Esophagus (tissue), 2 donors: ENCODE measurements around the gene CEACAM16. TPM values are rescaled to one million over a fixed set of nuclear protein-coding genes. Genes with fewer than 3 reads are reported as not detected.
A peak's percentile ranks its signal among the peaks of the same experiment; 100 is the strongest.
"Not testable (repeated sequence)": the region's sequence is repeated elsewhere in the genome, so short reads cannot be mapped to it uniquely, and the experiment has no call there.

Experiments used
- H3K27ac ChIP-seq, 2 donors: one replicate each; pipeline ENCODE4 v1.5.1; 2013; ENCODE audit warnings: low read depth in 2 of 2, mild to moderate bottlenecking in 2 of 2, inconsistent platforms in 1 of 2, low read length in 1 of 2, moderate library complexity in 1 of 2
- H3K27me3 ChIP-seq, 2 donors: one replicate each; pipeline ENCODE4 v1.6.1; 2013; ENCODE audit warnings: low read length in 2 of 2, control low read depth in 1 of 2, mild to moderate bottlenecking in 1 of 2; ENCODE audit not compliant: insufficient read depth in 2 of 2, control insufficient read depth in 1 of 2
- H3K36me3 ChIP-seq, 2 donors: one replicate each; pipeline ENCODE4 v1.6.1; 2013; ENCODE audit warnings: low read length in 1 of 2; ENCODE audit not compliant: control insufficient read depth in 2 of 2, insufficient read depth in 2 of 2
- H3K4me1 ChIP-seq, 2 donors: one replicate each; pipeline ENCODE4 v1.6.1; 2013; ENCODE audit warnings: low read length in 1 of 2; ENCODE audit not compliant: control insufficient read depth in 2 of 2, insufficient read depth in 2 of 2
- H3K4me3 ChIP-seq, 2 donors: one replicate each; pipeline ENCODE4 v1.5.1; 2013; ENCODE audit warnings: low read length in 2 of 2, mild to moderate bottlenecking in 2 of 2, low read depth in 1 of 2, moderate library complexity in 1 of 2
- H3K9me3 ChIP-seq, 2 donors: one replicate each; pipeline ENCODE4 v1.6.1; 2013; ENCODE audit warnings: mild to moderate bottlenecking in 2 of 2, low read depth in 1 of 2, low read length in 1 of 2, moderate library complexity in 1 of 2; ENCODE audit not compliant: control insufficient read depth in 2 of 2, insufficient read depth in 1 of 2
- WGBS, 2 donors: extraction: QIAGEN DNeasy Blood & Tissue Kit; methylation state at CpG; one replicate each; pipeline ENCODE4 v1.1.7; 2013; 5-methylcytosine and 5-hydroxymethylcytosine counted together
- polyA plus RNA-seq, 2 donors: library from polyadenylated mRNA; stranded (reverse); fragments of 200-250 nt; gene quantifications; one replicate each; pipeline ENCODE4 v1.2.3, GENCODE V29; 2013
- donor health status: healthy with polysubstance abuse.
- donor health status: Bipolar disorder and iron deficiency.

CEACAM16 gene
- polyA plus RNA-seq, 2 donors: 0.16 TPM; not detected in 1

- Histone ChIP-seq H3K36me3 (no peaks in the 10 kb centered on the region), H3K4me1 (no peaks in the 10 kb centered on the region), H3K4me3 (no peak overlapping the region), H3K27me3 (no peaks in the 10 kb centered on the region), H3K27ac (no peak overlapping the region), H3K9me3 (peaks cover 0 to 2% of the 10 kb centered on the region in 2 donors)
- WGBS, 2 donors: 92% methylated on average over 6 of the region's 6 CpGs
These were observed 23.4 kb upstream of the CEACAM16 start for GRCh38 chr19:44675521-44675920.

GRCh38 chr19:44677019-44677811, 21.7 kb upstream of the CEACAM16 start:
- Histone ChIP-seq H3K36me3 (no peaks in the 10 kb centered on the region), H3K27ac (no peak overlapping the region), H3K4me3 (no peak overlapping the region), H3K27me3 (no peaks in the 10 kb centered on the region), H3K4me1 (no peaks in the 10 kb centered on the region), H3K9me3 (peaks cover 0 to 2% of the 10 kb centered on the region in 2 donors)
- WGBS, 2 donors: 60 to 68% methylated on average over 8 of the region's 8 CpGs

GRCh38 chr19:44680536-44680935, 18.4 kb upstream of the CEACAM16 start:
- no peak overlapping the region for H3K27ac ChIP-seq
- peaks cover 0 to 7% of the 10 kb centered on the region in 2 donors for H3K36me3 ChIP-seq
- peaks cover 0 to 2% of the 10 kb centered on the region in 2 donors for H3K9me3 ChIP-seq
- no peak overlapping the region for H3K4me3 ChIP-seq
- no peaks in the 10 kb centered on the region for H3K27me3 ChIP-seq
- H3K4me1 ChIP-seq: peaks cover 0 to 4% of the 10 kb centered on the region in 2 donors

DNA sequence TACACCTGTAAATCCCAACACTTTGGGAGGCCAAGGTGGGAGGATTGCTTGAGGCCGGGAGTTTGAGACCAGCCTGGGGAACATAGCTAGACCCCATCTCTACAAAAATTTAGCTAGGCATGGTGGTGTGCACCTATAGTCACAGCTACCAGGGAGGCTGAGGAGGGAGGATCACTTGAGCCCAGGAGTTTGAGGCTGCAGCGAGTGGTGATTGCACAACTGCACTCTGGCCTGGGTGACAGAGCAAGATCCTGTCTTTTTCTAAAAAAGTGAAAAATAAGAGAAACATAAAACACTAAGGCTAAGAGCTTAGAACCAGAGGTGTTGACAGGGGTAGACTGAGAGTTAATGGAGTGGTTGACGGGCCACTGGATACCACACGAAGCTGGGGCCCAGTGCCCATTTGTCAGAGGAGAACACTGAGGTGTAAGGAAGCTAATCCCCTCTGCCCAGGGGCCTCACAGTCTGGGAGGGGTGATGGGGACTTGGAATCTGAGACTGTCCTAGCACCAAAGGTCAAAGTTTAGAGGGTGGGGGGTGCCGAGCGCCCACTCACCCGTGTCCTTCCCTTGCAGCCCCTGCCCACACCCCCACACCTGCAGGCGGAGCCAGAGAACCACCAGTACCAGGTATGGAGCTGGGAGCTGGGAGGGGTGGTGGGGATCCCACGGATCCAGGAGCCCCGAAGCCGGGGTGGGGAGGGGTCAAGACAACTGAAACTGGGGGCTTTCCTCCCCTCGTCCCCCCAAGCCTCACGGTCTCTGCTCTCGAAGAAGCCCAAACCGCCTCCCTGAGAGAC, 16.8 kb upstream of the CEACAM16 start:
- Histone ChIP-seq H3K36me3 (peaks cover 0 to 7% of the 10 kb centered on the region in 2 donors), H3K9me3 (no peaks in the 10 kb centered on the region), H3K4me3 (no peak overlapping the region), H3K4me1 (peaks cover 0 to 4% of the 10 kb centered on the region in 2 donors), H3K27me3 (no peaks in the 10 kb centered on the region), H3K27ac (no peak overlapping the region)
- WGBS, 2 donors: 83 to 86% methylated on average over 15 of the region's 15 CpGs

DNA sequence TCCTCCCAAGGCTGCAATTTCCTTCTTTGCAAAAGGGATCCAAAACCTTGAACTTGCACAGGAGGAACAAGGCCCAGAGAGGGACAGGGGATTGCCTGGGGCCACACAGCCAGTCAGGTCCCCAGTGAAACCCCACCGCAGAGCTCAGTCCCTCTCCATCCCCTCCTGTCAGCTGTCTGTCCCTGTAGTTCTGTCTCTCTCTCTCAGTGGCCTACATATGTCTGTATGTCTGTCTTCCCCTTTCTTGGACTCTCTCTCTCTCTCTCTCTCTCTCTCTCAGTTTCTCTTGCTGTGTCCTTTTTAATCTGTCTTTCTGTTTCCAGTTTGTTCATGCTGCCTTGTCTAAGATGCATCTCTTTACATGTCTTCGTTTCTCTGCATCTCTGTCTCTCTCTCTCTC, 16.1 kb upstream of the CEACAM16 start:
- Histone ChIP-seq H3K27me3 (no peaks in the 10 kb centered on the region), H3K4me1 (peaks cover 0 to 4% of the 10 kb centered on the region in 2 donors), H3K27ac (no peak overlapping the region), H3K36me3 (peaks cover 0 to 7% of the 10 kb centered on the region in 2 donors), H3K9me3 (no peaks in the 10 kb centered on the region), H3K4me3 (no peak overlapping the region)
- WGBS, 2 donors: 87 to 94% methylated on average over 2 of the region's 2 CpGs

DNA sequence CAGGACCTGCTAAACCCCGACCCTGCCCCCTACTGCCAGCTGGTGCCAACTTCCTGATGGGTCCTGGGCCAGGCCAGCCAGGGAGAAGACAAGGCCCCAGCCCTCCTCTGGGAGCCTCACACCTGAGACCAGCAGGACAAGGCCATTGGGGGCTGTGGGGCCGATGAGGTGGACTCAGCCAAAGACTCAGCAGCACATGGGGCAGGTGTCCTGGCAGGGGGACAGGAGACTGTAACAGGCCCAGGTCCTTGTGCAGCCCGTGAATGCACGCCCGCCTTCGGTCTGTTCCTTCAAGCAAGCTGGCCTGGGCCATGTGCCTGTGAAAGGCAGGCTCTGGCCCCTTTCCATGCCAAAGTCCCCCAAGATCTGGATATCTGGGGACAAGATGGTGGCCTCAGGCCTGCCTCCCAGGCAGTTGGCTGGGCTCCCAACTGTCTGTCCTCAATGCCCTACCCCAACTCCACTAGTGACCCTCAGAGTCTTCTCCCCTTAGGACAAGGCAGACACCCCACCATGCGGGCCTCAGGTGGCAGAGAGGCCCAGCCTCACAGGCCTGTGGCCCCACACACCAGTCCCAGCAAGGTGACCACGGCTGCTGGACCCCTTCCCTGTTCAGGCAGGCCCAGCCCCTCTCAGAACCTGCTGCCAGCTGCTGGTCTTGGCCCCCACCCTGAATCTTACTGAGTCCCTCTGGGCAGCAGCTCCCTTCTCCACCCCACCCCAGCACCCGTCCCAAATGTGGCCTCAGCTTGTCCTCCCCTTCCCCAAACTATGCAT, 15.3 kb upstream of the CEACAM16 start:
- Histone ChIP-seq H3K4me3 (no peak overlapping the region), H3K27me3 (no peaks in the 10 kb centered on the region), H3K36me3 (peaks cover 0 to 7% of the 10 kb centered on the region in 2 donors), H3K4me1 (peaks cover 0 to 4% of the 10 kb centered on the region in 2 donors), H3K27ac (no peak overlapping the region), H3K9me3 (no peaks in the 10 kb centered on the region)
- WGBS, 2 donors: 74 to 77% methylated on average over 8 to 9 of the region's 9 CpGs

DNA sequence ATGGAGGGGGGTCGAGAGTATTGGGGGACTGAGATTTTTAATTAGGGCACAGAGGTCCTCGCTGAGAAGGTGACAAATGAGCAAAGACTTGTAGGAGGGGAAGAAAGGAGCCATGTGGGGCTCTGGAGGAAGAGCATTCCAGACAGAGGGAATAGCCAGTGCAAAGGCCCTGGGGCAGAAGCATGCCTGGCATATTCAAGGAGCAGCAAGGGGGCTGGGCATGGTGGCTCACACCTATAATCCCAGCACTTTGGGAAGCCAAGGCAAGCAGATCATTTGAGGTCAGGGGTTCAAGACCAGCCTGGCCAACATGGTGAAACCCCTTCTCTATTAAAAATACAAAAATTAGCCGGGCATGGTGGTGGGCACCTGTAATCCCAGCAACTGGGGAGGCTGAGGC, 14.6 kb upstream of the CEACAM16 start:
- peak overlapping the region in 1 of 2 donors; percentile 77 for H3K27ac ChIP-seq
- H3K9me3 ChIP-seq, H3K27me3 ChIP-seq, H3K4me3 ChIP-seq, H3K36me3 ChIP-seq, H3K4me1 ChIP-seq: not testable (repeated sequence)
- WGBS, 2 donors: 87 to 94% methylated on average over 3 of the region's 3 CpGs

GRCh38 chr19:44684892-44685863, 13.8 kb upstream of the CEACAM16 start:
- Histone ChIP-seq H3K9me3 (no peaks in the 10 kb centered on the region), H3K4me1 (peaks cover 0 to 8% of the 10 kb centered on the region in 2 donors), H3K27ac (peak overlapping the region; percentile 32 to 77), H3K27me3 (no peaks in the 10 kb centered on the region), H3K36me3 (peaks cover 0 to 7% of the 10 kb centered on the region in 2 donors), H3K4me3 (no peak overlapping the region)
- WGBS, 2 donors: 32 to 37% methylated on average over 25 of the region's 25 CpGs
